Measurements from ENCODE around the gene TSGA10. TPM values are rescaled to one million over a fixed set of nuclear protein-coding genes. Genes with fewer than 3 reads are reported as not detected.

TSGA10 gene
- polyA plus RNA-seq, 3 donors: 0.32 to 2.2 (median 0.79) TPM

- Histone ChIP-seq H3K4me3 (replicated peaks in 1 of 3; ENCODE audit: low read depth in 2 of 3, low read length in 3 of 3) (no peak overlapping the region), H3K36me3 (replicated peaks in 1 of 2; ENCODE audit: control insufficient read depth in 1 of 2, insufficient read depth in 2 of 2, low read length in 2 of 2) (no peaks in the 10 kb centered on the region), H3K27me3 (ENCODE audit: control insufficient read depth in 2 of 2, insufficient read depth in 2 of 2, low read length in 2 of 2) (peaks cover 6 to 12% of the 10 kb centered on the region in 2 donors), H3K4me2 (replicated peaks; ENCODE audit: extremely low read depth, low read length, poor library complexity, severe bottlenecking) (no peak overlapping the region), H4K20me1 (ENCODE audit: insufficient read depth, low read length) (no peaks in the 10 kb centered on the region), H3K9ac (ENCODE audit: insufficient read depth, low read length, poor library complexity, severe bottlenecking) (no peak overlapping the region), H3K4me1 (ENCODE audit: control insufficient read depth in 1 of 2, insufficient read depth in 2 of 2, low read length in 2 of 2) (no peaks in the 10 kb centered on the region), H3K9me3 (replicated peaks in 1 of 2; ENCODE audit: control insufficient read depth in 1 of 2, insufficient read depth in 1 of 2, low read length in 2 of 2) (no peaks in the 10 kb centered on the region), H3K79me2 (ENCODE audit: insufficient read depth, low read length) (no peaks in the 10 kb centered on the region), H2AFZ (ENCODE audit: insufficient read depth, low read depth, low read length, poor library complexity, severe bottlenecking) (no peak overlapping the region), H3K27ac (ENCODE audit: low read depth in 1 of 2, low read length in 2 of 2) (no peak overlapping the region)
- WGBS (ENCODE audit: insufficient coverage): 78% methylated on average over 5 of the region's 8 CpGs
- H3K36me3 Mint-ChIP-seq: no peaks in the 10 kb centered on the region
- H3K4me3 Mint-ChIP-seq: no peak overlapping the region
- no peaks in the 10 kb centered on the region for H3K4me1 Mint-ChIP-seq
- intact Hi-C loops (cut with micrococcal nuclease): no loop called here
- H3K9me3 Mint-ChIP-seq: peaks cover 0 to 6% (median 0%) of the 10 kb centered on the region in 7 donors
- H3K27me3 Mint-ChIP-seq (ENCODE audit: low read depth in 3 of 3): peaks cover 10 to 34% (median 18%) of the 10 kb centered on the region in 3 donors
- TF ChIP-seq CTCF (IDR thresholded peaks at IDR 0.05): no peak
- no peak overlapping the region for H3K27ac Mint-ChIP-seq
- no peak for DNase-seq
Observed at GRCh38 chr2:98947554-98947953, 207.2 kb downstream of the TSGA10 start.

Small RNA genes lying within 50 kb of the gene (small RNA-seq; reads per million reads assigned to genes)
- gene AC092587.1 (ENCODE audit: insufficient read length, low read depth): not detected

Other genes with a start within 250 kb of the TSGA10 start
- gene CRACDL, start 218.7 kb downstream of the TSGA10 start, polyA plus RNA-seq: under 1 TPM; 0.12 to 0.35 (median 0.28) TPM
- gene C2orf15, start 13.2 kb downstream of the TSGA10 start, polyA plus RNA-seq: under 1 TPM; 0.09 to 0.29 (median 0.11) TPM
- gene LIPT1, start within 50 bp of the TSGA10 start, polyA plus RNA-seq: 1 to 10 TPM; 6.1 to 8.2 (median 7.5) TPM
- 10 to 100 TPM; 24.9 to 33.8 (median 25.4) TPM for gene MITD1, start 26.1 kb upstream of the TSGA10 start, polyA plus RNA-seq
- gene MRPL30, start 26.2 kb upstream of the TSGA10 start, polyA plus RNA-seq: 10 to 100 TPM in 1 of 3 donors, 1 to 10 TPM in 2; 6.3 to 14.2 (median 9.7) TPM
- gene LYG2, start 100.7 kb upstream of the TSGA10 start, polyA plus RNA-seq: not detected
- 1 to 10 TPM in 1 of 3 donors, under 1 TPM in 1, not detected in 1; 0.29 to 5.6 TPM for gene LYG1, start 146.3 kb upstream of the TSGA10 start, polyA plus RNA-seq
- gene TXNDC9, start 181.4 kb upstream of the TSGA10 start, polyA plus RNA-seq: 10 to 100 TPM in 2 of 3 donors, 1 to 10 TPM in 1; 8.8 to 45.6 (median 40.3) TPM
- 1 to 10 TPM in 2 of 3 donors, under 1 TPM in 1; 0.58 to 3.2 (median 1.5) TPM for gene EIF5B, start 182.4 kb upstream of the TSGA10 start, polyA plus RNA-seq

Data from CD14-positive monocyte (primary cell).